HG03442 (cell line): ENCODE data around the gene SPATA13.
A peak's percentile ranks its signal among the peaks of the same experiment; 100 is the strongest.

Experiments
- ATAC-seq: cut with Tn5 transposase; IDR thresholded peaks from one replicate; pipeline ENCODE4 v1.9.1; 2021; ENCODE audit warnings: mild to moderate bottlenecking, moderate library complexity; ENCODE audit not compliant: unreplicated experiment

SPATA13 gene

GRCh38 chr13:24244802-24245201 lies 84.3 kb downstream of the SPATA13 start:
- ATAC-seq, result no peak

- no peak for ATAC-seq
Observed at GRCh38 chr13:24247016-24247415, 86.5 kb downstream of the SPATA13 start.

- no peak for ATAC-seq
Observed at GRCh38 chr13:24249624-24250023, 89.1 kb downstream of the SPATA13 start.

- no peak for ATAC-seq
Observed at GRCh38 chr13:24250376-24251057, 90.0 kb downstream of the SPATA13 start.

GRCh38 chr13:24251525-24251924 lies 91.0 kb downstream of the SPATA13 start:
- no peak for ATAC-seq

GRCh38 chr13:24252136-24252535 lies 91.6 kb downstream of the SPATA13 start:
- no peak for ATAC-seq

- ATAC-seq, result no peak
Observed at GRCh38 chr13:24253520-24254145, 93.1 kb downstream of the SPATA13 start.

- ATAC-seq, result no peak
Observed at GRCh38 chr13:24254146-24254841, 93.8 kb downstream of the SPATA13 start.

GRCh38 chr13:24257497-24257896 lies 97.0 kb downstream of the SPATA13 start:
- ATAC-seq, result no peak

- ATAC-seq, result no peak
Observed at GRCh38 chr13:24261566-24261965, 101.0 kb downstream of the SPATA13 start.

- no peak for ATAC-seq
Observed at GRCh38 chr13:24263632-24264031, 103.1 kb downstream of the SPATA13 start.

- peak; percentile 71 for ATAC-seq
Observed at GRCh38 chr13:24264976-24265375, 104.5 kb downstream of the SPATA13 start.

GRCh38 chr13:24265453-24265852 lies 104.9 kb downstream of the SPATA13 start:
- no peak for ATAC-seq

- ATAC-seq, result no peak
Observed at GRCh38 chr13:24267274-24267673, 106.8 kb downstream of the SPATA13 start.

- ATAC-seq, result no peak
Observed at GRCh38 chr13:24267801-24268200, 107.3 kb downstream of the SPATA13 start.

GRCh38 chr13:24269821-24270220 lies 109.3 kb downstream of the SPATA13 start:
- ATAC-seq, result no peak

- peak; percentile 39 for ATAC-seq
Observed at GRCh38 chr13:24270639-24271141, 110.2 kb downstream of the SPATA13 start.

- ATAC-seq, result no peak
Observed at GRCh38 chr13:24271231-24271600, 110.7 kb downstream of the SPATA13 start.

GRCh38 chr13:24271601-24272451 lies 111.3 kb downstream of the SPATA13 start:
- peak; percentile 44 for ATAC-seq

GRCh38 chr13:24272452-24273161 lies 112.1 kb downstream of the SPATA13 start:
- ATAC-seq, result no peak
